Inferior parietal cortex (tissue), 1 donor: ENCODE data around the gene TSPAN4.

Source experiments
- DNase-seq: peaks from one replicate; pipeline ENCODE4 v3.0.0-alpha.2; 2016; ENCODE audit errors: extremely low spot score

The TSPAN4 gene

GRCh38 chr11:888310-889212 is 45.9 kb downstream of the TSPAN4 start:
- DNase-seq, result no peak

- no peak for DNase-seq
Measured at GRCh38 chr11:889257-889656, 46.6 kb downstream of the TSPAN4 start.

GRCh38 chr11:889687-890475 is 47.2 kb downstream of the TSPAN4 start:
- DNase-seq, result no peak

GRCh38 chr11:890794-891540 is 48.3 kb downstream of the TSPAN4 start:
- DNase-seq, result no peak

DNA sequence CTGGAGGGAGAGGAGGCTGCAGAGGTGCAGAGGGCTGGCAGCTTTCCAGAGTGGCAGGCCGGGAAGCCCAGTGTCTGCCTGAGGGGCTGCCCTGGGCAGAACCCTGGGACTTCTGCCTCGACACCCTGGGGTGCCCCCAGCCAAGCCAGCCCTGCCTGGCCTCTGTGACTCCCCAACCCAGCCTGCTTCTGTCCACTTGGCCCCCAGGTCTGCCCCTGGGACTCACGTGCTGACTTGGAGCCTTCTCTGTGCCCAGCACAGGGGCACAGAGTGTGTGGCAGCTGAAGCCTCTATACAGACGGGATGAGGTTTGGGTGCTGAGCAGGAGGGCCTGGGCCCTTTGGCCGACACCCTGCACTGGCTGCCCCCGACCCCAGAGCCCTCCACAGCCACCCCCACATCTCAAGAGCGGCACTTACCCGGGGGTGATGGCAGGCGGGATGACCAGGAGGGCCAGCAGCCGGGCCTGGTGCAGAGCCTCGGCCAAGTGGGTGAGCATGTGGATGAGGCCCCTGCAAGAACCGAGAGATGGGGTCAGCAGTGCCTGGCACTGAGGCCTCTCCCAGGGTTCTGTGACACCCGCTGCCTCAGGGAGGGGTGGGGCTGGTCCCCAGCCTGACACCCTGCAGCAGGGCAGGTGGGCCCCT is 50.5 kb downstream of the TSPAN4 start:
- no peak for DNase-seq

GRCh38 chr11:894575-895201 is 52.0 kb downstream of the TSPAN4 start:
- DNase-seq, result no peak

GRCh38 chr11:895331-896110 is 52.9 kb downstream of the TSPAN4 start:
- DNase-seq, result no peak

- DNase-seq, result no peak
Measured at GRCh38 chr11:897253-898142, 54.8 kb downstream of the TSPAN4 start.

- DNase-seq, result no peak
Measured at GRCh38 chr11:898143-898511, 55.5 kb downstream of the TSPAN4 start.

DNA sequence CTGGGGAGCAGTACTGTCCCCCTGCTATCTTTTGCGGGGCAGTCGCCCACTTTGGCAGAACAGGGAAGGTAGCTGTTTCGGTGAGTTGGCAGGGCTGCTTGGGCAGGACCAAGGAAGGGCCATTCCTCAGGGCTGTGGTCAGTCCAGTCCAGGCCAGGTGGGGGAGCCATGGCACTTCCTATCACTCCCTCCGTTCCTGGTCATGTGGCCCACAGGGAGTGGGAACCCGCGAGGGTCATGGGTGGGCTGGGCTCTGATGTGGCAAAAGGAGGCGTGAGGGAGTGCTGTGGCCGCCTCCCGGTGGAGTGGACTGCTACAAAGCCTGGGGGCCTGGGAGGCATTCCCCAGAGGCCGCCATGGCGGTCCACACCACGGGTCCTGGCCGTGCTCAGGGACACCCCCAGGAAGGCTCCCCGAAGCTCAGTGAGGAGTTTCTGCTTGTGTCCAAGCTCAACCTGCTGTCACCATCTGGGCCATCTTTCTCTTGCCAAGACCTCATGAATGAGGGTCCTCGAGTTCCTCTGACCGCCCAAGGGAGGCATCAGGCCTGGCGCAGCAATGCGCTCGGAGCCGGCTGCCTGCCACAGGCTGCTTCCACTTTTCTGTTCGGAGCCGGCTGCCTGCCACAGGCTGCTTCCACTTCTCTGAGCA is 56.0 kb downstream of the TSPAN4 start:
- DNase-seq, result no peak

- no peak for DNase-seq
Measured at GRCh38 chr11:899724-900123, 57.1 kb downstream of the TSPAN4 start.

GRCh38 chr11:900545-900944 is 57.9 kb downstream of the TSPAN4 start:
- DNase-seq, result no peak

DNA sequence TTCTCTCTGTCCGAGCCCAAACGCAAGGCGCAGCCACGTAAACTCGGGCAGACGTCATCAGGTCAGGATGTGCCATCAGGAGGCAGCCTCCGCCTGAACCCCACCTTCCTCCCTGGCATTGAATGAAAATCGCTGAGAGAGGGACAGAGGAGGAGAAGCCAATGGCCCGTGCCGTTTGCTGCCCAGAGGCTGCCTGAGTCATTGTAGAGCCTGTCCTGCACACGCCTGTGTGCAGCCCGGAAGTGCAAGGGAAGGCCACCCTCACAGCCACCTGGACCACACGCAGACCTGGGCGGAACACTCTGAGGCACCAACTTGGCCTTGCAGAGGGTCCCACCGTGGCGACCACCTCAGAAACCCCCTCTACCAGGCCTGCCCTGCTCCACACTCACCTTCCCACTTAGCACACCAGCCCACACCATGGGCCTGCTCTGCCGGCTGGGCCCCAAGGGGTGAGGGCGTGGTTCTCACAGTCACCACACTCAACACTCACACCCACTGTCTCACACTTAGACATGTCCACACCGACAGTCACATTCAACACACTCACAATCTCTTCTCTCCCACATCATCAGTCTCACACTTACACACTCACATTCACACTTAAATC is 58.9 kb downstream of the TSPAN4 start:
- DNase-seq, result no peak

DNA sequence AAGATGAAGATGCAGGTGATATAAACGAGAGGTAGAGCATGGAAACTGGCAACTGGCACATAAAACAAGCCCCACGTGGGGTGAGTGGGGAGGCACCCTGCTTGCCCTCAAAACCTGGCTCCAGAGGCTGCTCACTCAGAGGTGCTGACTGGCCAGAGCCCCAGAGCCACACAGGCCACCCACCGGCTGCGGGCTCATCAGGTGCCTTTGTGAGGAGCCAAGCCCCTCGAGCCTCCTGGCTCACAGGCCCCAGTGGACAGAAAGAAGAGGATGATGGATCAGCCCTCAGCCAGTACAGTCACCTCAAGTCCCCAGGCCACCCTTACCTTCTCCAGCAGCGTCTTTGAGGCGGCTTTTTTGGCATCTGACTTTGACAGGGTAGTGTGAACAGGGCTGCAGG is 61.7 kb downstream of the TSPAN4 start:
- DNase-seq, result no peak

GRCh38 chr11:905952-906351 is 63.3 kb downstream of the TSPAN4 start:
- DNase-seq, result no peak

DNA sequence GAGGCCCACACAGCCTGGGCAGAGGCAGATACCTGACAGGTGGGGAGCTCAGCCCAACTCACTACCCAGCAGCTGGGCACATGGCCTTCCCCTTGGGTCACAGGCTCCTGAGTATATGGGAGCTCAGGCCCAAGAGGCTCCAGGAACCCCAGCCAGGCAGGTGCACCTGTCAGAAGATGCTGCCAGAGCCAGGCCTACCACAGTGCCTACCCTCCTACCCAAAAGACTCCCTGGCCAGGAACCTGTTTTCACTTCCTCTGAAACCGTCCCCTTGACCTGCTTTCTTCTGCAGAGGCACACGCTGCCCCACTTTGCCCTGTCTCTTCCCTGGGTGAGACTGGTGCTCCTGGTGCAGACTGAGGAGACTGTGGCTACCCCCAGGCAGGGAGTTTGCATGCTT is 65.0 kb downstream of the TSPAN4 start:
- no peak for DNase-seq

GRCh38 chr11:908273-908672 is 65.6 kb downstream of the TSPAN4 start:
- no peak for DNase-seq

GRCh38 chr11:909406-909805 is 66.8 kb downstream of the TSPAN4 start:
- no peak for DNase-seq
